Activated CD4-positive, alpha-beta T cell treated with anti-CD3 and anti-CD28 coated beads for 24 hours (primary cell): ENCODE data around the gene DCT.

Source experiments
- DNase-seq, 2 donors: peaks; one replicate each; pipeline ENCODE4 v3.0.0-alpha.2; 2020; ENCODE audit warnings: low read depth in 2 of 2

DCT gene

DNA sequence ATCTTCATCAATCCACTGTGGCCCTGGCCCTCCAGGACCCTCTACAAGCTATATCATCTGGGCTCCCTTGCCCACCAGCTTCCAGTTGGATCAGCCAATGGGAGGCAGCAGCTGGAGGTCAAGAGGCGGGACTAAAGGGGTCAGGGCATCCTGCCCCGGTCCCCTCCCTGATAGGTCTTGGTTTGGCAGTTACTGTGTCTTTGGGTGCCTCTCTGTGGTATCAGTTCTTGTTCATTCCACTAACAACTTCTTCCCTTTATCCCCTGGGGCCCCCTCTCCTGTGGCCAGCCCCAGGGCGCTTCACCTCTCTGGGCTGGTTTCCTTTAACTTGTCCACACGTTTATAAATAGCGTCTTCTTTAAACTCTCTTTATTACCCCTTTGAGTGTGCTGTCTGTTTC lies 83.6 kb downstream of the DCT start:
- DNase-seq: no peak

DNA sequence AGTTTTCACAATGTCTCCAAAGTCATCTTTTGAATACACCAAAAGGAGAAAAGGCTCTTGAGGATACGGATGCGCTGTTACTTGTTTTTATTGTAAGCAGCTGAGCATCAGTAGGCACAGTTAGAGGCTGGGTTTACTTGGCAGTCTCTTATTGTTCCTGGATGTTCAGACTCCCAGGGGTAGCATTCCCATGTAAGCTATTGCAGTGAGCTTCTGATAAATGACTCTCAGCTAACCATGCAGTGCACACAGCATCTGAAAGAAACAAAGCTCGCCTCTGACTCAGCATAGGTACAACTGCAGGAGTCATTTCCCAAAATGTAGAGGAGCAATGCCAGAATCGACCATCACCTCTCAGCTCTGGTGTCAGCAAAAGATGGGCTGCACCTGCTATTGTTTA lies 84.8 kb downstream of the DCT start:
- DNase-seq: no peak

DNA sequence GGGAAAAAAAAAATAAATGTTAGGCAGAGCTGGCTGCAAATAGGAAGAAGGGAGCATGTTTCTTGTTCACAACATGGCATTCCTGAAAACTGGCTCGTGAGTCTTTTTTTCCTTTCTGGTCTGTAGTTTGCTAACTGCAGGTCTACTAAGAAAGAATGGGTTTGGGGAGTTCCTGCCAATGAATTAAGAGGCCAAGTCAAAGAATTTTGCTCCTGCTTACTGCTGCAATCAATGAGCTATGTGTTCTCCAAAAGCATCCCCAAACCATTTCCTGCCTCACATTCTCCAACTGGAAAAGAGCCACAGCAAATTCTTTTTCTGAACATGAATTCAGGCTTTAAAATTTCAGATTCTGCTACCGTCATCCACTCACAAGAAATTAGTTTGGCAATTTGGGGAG lies 88.6 kb downstream of the DCT start:
- no peak for DNase-seq

DNA sequence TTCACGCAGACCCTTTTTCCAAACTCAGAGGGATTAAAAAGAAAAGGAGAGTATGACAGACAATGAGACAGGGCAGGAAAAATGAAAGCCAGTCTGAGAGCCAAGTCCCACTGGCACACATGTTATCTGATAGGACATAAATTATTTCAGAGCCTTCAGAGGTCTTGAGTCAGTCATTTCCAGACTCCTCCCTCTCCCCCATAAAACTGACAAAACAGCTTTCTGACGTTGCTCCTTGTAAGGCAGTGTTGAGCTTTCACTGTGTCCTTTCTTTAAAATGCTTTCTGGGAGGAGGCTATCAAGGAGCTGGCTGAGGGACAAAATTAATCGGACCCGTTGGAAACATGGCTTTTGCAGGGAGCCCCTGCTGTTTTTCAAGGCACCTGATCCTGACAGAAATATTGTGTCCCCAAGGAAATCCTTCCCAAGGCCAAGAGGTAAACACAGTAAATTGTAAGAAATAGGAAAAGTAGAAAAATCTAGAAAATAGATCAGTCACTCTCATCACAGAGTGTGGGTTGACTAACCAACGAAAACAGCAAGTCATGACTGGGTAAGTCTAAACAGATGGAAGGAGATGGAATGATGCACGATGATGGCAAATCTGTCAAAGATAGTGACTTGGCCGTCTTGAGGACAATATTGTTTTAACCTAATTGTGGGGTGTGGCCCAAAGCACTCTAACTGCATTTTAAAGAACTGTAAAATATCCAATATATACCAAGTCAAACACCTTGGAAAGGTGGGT lies 89.7 kb downstream of the DCT start:
- no peak for DNase-seq

DNA sequence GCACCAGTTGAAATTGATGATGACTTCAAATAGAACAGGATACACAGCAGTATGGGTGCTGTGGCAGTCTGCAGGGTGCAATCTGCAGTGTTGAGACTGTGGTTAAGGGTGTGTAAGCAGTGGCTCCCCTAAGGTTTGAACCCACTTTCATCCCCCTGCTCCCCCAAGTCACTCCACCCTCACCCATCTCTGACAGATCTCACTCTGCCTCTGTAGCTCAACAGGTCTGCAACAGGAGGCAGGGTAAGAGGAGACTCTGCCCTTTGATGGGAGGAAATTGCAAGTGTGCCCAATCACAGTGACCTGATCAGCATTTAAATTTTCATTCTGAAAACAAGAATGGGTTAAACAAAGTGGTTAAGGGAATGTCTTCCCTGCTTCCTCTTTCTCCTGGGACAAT lies 92.4 kb downstream of the DCT start:
- DNase-seq: no peak
